ENCODE results near the gene AR. TPM values are rescaled to one million over a fixed set of nuclear protein-coding genes. Genes with fewer than 3 reads are reported as not detected.

Gene AR
- total RNA-seq, 1 donor from 2014 or later, result 3.5 TPM

DNA sequence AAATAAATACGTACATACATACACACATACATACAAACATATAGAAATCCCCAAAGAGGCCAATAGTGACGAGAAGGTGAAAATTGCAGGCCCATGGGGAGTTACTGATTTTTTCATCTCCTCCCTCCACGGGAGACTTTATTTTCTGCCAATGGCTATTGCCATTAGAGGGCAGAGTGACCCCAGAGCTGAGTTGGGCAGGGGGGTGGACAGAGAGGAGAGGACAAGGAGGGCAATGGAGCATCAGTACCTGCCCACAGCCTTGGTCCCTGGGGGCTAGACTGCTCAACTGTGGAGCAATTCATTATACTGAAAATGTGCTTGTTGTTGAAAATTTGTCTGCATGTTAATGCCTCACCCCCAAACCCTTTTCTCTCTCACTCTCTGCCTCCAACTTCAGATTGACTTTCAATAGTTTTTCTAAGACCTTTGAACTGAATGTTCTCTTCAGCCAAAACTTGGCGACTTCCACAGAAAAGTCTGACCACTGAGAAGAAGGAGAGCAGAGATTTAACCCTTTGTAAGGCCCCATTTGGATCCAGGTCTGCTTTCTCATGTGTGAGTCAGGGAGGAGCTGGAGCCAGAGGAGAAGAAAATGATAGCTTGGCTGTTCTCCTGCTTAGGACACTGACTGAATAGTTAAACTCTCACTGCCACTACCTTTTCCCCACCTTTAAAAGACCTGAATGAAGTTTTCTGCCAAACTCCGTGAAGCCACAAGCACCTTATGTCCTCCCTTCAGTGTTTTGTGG, 180.7 kb downstream of the AR start:
- no peak for DNase-seq (ENCODE audit: extremely low read depth, low read depth, low spot score)

GRCh38 chrX:67725471-67725870, 181.7 kb downstream of the AR start:
- DNase-seq (ENCODE audit: extremely low read depth, low read depth, low spot score), result no peak

- no peak for DNase-seq (ENCODE audit: extremely low read depth, low read depth, low spot score)
These were observed 182.2 kb downstream of the AR start for GRCh38 chrX:67726018-67726417.

DNA sequence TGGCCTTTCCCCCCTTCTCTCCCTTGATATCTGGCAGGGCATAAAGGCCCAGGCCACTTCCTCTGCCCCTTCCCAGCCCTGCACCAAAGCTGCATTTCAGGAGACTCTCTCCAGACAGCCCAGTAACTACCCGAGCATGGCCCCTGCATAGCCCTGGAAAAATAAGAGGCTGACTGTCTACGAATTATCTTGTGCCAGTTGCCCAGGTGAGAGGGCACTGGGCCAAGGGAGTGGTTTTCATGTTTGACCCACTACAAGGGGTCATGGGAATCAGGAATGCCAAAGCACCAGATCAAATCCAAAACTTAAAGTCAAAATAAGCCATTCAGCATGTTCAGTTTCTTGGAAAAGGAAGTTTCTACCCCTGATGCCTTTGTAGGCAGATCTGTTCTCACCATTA, 183.8 kb downstream of the AR start:
- DNase-seq (ENCODE audit: extremely low read depth, low read depth, low spot score), result no peak

DNA sequence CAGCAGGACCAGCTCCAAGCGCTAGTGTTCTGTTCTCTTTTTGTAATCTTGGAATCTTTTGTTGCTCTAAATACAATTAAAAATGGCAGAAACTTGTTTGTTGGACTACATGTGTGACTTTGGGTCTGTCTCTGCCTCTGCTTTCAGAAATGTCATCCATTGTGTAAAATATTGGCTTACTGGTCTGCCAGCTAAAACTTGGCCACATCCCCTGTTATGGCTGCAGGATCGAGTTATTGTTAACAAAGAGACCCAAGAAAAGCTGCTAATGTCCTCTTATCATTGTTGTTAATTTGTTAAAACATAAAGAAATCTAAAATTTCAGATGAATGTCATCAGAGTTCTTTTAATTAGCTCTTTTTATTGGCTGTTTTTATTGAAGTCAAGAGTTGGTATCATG, 186.5 kb downstream of the AR start:
- DNase-seq (ENCODE audit: extremely low read depth, low read depth, low spot score), result no peak

DNA sequence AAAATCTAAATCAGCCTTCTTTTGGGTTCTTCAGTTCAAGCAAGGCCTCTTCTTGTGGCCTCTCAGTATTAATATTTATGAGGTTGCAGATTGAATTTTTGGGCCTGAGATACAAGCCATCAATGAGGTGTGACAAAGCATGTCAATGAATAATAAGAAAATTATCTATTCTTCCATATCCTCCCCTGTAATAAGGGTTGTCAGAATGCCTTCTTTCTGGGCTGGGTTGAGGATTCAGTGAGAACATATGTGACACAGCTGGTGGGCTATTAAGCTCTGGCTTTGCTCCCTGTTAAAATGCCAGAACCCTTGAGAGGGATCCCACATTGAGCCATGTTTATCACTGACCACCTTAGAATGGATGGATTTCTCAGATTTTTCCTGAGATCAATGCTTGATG, 187.2 kb downstream of the AR start:
- no peak for DNase-seq (ENCODE audit: extremely low read depth, low read depth, low spot score)

- DNase-seq (ENCODE audit: extremely low read depth, low read depth, low spot score), result no peak
These were observed 189.0 kb downstream of the AR start for GRCh38 chrX:67732864-67733263.

- no peak for DNase-seq (ENCODE audit: extremely low read depth, low read depth, low spot score)
These were observed 190.4 kb downstream of the AR start for GRCh38 chrX:67734111-67734753.

DNA sequence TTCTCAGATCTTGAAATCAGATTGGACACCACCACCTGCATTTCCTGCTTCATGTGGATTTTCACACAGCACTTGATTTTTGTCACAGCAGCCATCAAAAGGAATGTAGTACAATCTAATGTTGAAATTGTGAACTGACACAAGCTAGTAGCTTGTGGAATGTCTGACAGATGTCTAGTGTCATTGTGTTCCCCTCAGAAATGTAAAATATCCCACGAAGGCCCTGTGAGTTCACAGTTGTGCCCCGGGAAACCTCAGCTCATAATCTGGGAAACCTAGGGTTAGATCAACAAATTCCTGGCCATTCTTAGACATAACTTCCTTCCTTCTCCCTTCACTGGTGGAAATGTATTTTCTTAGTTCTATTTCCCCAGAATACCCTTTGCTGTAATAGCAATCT, 205.7 kb downstream of the AR start:
- no peak for DNase-seq (ENCODE audit: extremely low read depth, low read depth, low spot score)

GRCh38 chrX:67750694-67751093, 206.9 kb downstream of the AR start:
- no peak for DNase-seq (ENCODE audit: extremely low read depth, low read depth, low spot score)

DNA sequence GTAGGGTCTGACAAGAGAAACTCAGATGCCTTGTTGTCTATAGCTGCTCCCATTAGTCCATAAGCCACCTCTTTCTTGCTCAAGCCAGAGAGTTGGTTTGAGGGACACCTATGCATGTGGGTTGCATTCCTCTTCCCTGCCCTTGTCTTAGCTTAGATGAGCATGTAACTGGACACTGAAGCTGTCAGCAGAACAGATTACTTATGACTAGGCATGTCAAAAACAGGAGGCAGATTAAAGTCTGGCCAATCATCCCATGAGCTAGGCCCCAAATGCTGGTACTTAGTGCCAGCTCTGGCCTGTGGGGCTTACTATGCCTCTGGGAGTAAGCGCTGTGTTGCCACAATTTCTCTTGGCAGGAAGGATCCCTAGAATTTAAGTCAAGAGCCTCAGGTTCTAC, 215.2 kb downstream of the AR start:
- no peak for DNase-seq (ENCODE audit: extremely low read depth, low read depth, low spot score)

DNA sequence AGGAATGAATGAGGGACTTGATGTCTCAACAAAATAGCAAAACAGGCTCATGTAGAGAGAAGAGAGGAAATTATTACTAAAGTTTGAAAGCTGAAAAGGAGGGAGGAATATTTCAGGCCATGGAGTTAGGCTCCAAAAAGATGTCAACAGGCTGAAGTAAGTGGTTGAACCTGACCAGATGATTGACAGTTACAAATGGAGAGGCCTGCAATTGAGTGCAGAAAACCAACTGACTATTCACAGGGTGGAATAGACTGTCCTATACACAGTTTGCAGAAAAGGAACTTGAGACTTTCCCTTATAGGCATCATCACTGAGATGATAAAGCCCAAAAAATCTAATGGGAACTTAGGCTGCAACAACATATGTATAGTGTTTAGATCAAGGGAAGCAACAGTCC, 233.3 kb downstream of the AR start:
- DNase-seq (ENCODE audit: extremely low read depth, low read depth, low spot score), result no peak

GRCh38 chrX:67779099-67779498, 235.3 kb downstream of the AR start:
- DNase-seq (ENCODE audit: extremely low read depth, low read depth, low spot score), result no peak

All from glomerular endothelial cell (primary cell).